Ovary (tissue), 3 donors: ENCODE data around the gene ZC3H15.

ENCODE experiments used
- EP300 ChIP-seq: sonication (generic); formaldehyde crosslinking; IDR thresholded peaks from one replicate; pipeline ENCODE4 v1.6.1; 2017; ENCODE audit warnings: antibody characterized with exemption
- POLR2A ChIP-seq: fragments of 450-650 bp; IDR thresholded peaks from one replicate; pipeline ENCODE4 v1.6.1; 2017; ENCODE audit warnings: antibody characterized with exemption, mild to moderate bottlenecking, moderate library complexity
- TF ChIP-seq, protein P1 (sequence below), 3 donors: fragments of 450-650 bp in 2 of 3; fragments of 200-600 bp in 1 of 3; IDR thresholded peaks; one replicate each; pipeline versions ENCODE4 v1.5.1 to v1.8.0; 2016 to 2022; ENCODE audit warnings: antibody characterized with exemption in 3 of 3, mild to moderate bottlenecking in 1 of 3
- donor health status: DM: no; HTN: no; CAD: no.

DNA sequence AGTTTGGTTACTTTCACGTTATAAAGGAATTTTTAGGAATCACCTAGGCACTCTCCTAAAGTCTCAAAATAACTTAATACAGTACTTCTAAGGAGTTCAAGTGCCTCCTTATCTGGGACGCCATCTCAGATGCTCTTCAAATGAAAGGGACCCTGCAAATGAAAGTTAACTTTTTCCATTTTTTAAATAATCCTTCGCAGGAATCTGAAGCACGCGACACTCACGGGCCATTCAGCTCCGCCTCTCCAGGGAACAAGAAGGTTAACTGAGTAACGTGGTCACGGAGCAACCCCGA is 537 bp upstream of the ZC3H15 start:
- no peak for TF ChIP-seq POLR2A
- TF ChIP-seq, protein P1, sequence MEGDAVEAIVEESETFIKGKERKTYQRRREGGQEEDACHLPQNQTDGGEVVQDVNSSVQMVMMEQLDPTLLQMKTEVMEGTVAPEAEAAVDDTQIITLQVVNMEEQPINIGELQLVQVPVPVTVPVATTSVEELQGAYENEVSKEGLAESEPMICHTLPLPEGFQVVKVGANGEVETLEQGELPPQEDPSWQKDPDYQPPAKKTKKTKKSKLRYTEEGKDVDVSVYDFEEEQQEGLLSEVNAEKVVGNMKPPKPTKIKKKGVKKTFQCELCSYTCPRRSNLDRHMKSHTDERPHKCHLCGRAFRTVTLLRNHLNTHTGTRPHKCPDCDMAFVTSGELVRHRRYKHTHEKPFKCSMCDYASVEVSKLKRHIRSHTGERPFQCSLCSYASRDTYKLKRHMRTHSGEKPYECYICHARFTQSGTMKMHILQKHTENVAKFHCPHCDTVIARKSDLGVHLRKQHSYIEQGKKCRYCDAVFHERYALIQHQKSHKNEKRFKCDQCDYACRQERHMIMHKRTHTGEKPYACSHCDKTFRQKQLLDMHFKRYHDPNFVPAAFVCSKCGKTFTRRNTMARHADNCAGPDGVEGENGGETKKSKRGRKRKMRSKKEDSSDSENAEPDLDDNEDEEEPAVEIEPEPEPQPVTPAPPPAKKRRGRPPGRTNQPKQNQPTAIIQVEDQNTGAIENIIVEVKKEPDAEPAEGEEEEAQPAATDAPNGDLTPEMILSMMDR (IDR thresholded peaks at IDR 0.05) = no peak
- TF ChIP-seq EP300 = no peak
